NCI-H146 (cell line): Measurements from ENCODE around the gene COL6A5.

Experiments
- DNase-seq: peaks from one replicate; lab custom pipeline; 2025; lab: John Stamatoyannopoulos, UW

The COL6A5 gene

GRCh38 chr3:130519754-130520153, 174.3 kb downstream of the COL6A5 start:
- DNase-seq = no peak

GRCh38 chr3:130522399-130522798, 176.9 kb downstream of the COL6A5 start:
- no peak for DNase-seq

- no peak for DNase-seq
Measured at GRCh38 chr3:130527426-130527825, 182.0 kb downstream of the COL6A5 start.

GRCh38 chr3:130528120-130528519, 182.6 kb downstream of the COL6A5 start:
- no peak for DNase-seq

GRCh38 chr3:130529486-130530215, 184.2 kb downstream of the COL6A5 start:
- peak; percentile 50 for DNase-seq

GRCh38 chr3:130533247-130533646, 187.8 kb downstream of the COL6A5 start:
- no peak for DNase-seq
